ENCODE data around the gene LRRC4B.

LRRC4B gene

GRCh38 chr19:50511069-50511822 is 57.0 kb downstream of the LRRC4B start, which contains the start of gene JOSD2 (continued):
- TF ChIP-seq CTCF (tag by site-specific recombination; IDR thresholded peaks at IDR 0.05) (no peak), SP3 (tag by site-specific recombination; IDR thresholded peaks at IDR 0.05) (peak; percentile 93), KLF16 (tag by site-specific recombination; IDR thresholded peaks at IDR 0.05) (peak; percentile 93), ZBTB49 (tag by site-specific recombination; IDR thresholded peaks at IDR 0.05; ENCODE audit: low read depth) (no peak), ZBTB17 (tag by site-specific recombination; IDR thresholded peaks at IDR 0.05) (peak; percentile 97), ZNF121 (tag by site-specific recombination; IDR thresholded peaks at IDR 0.05) (0 out of 2 replicates have a peak, but pooled peaks have one; percentile 29), SETDB1 (IDR thresholded peaks at IDR 0.05; ENCODE audit: insufficient read length, low read length) (no peak), ZNF571 (tag by site-specific recombination; IDR thresholded peaks at IDR 0.05) (no peak), ZNF302 (tag by site-specific recombination; IDR thresholded peaks at IDR 0.05; ENCODE audit: low read depth) (no peak), ZNF623 (tag by site-specific recombination; IDR thresholded peaks at IDR 0.05) (no peak), ZSCAN5A (tag by site-specific recombination; IDR thresholded peaks at IDR 0.05) (no peak), ZNF324 (tag by site-specific recombination; IDR thresholded peaks at IDR 0.05) (no peak; the same call in 1 of the 2 replicates), MZF1 (tag by site-specific recombination; IDR thresholded peaks at IDR 0.05; ENCODE audit: borderline replicate concordance) (peak; percentile 59; the same call in 1 of the 2 replicates), ZNF426 (tag by site-specific recombination; IDR thresholded peaks at IDR 0.05) (no peak), ZNF585B (tag by site-specific recombination; IDR thresholded peaks at IDR 0.05) (no peak), ZNF776 (tag by site-specific recombination; IDR thresholded peaks at IDR 0.05; ENCODE audit: borderline replicate concordance) (no peak), OSR2 (tag by site-specific recombination; IDR thresholded peaks at IDR 0.05) (no peak), ZNF76 (tag by site-specific recombination; IDR thresholded peaks at IDR 0.05; ENCODE audit: borderline replicate concordance, low read depth) (peak; percentile 99), PRDM6 (tag by site-specific recombination; IDR thresholded peaks at IDR 0.05) (no peak), ZNF624 (tag by site-specific recombination; IDR thresholded peaks at IDR 0.05) (no peak), ZNF280D (tag by site-specific recombination; IDR thresholded peaks at IDR 0.05) (peak; percentile 66; the same call in 1 of the 2 replicates), ZNF157 (tag by site-specific recombination; IDR thresholded peaks at IDR 0.05) (no peak), ZNF501 (tag by site-specific recombination; IDR thresholded peaks at IDR 0.05) (peak; percentile 78; the same call in 1 of the 2 replicates), ZNF10 (tag by site-specific recombination; IDR thresholded peaks at IDR 0.05) (no peak), ZNF416 (tag by site-specific recombination; IDR thresholded peaks at IDR 0.05) (no peak), YY1 (tag by site-specific recombination; IDR thresholded peaks at IDR 0.05) (0 out of 2 replicates have a peak, but pooled peaks have one; percentile 23), ZNF148 (tag by site-specific recombination; IDR thresholded peaks at IDR 0.05; ENCODE audit: borderline replicate concordance) (no peak)
